Spleen (tissue), 7 donors: ENCODE results near the gene APOB.

Source experiments
- CTCF ChIP-seq, 11 experiments: fragments of 200-600 bp in 7 of 11; fragments of 450-650 bp in 4 of 11; sonication (generic) in 4 of 11; IDR thresholded peaks in 8 of 11; conservative IDR thresholded peaks in 3 of 11; 1 replicate in 7 of 11; 2 replicates in 4 of 11; pipeline versions ENCODE4 v1.4.0 to v1.8.0; 2016 to 2021; ENCODE audit warnings: antibody characterized with exemption in 11 of 11, inconsistent platforms in 4 of 11, mild to moderate bottlenecking in 1 of 11
- POLR2A ChIP-seq, 3 donors: fragments of 450-650 bp; IDR thresholded peaks; one replicate each; pipeline ENCODE4 v1.5.1; 2017; ENCODE audit warnings: antibody characterized with exemption in 3 of 3, mild to moderate bottlenecking in 1 of 3
- POLR2AphosphoS5 ChIP-seq, 3 donors: sonication (generic); formaldehyde crosslinking; IDR thresholded peaks; one replicate each; pipeline ENCODE4 v1.5.1; 2017; ENCODE audit warnings: antibody characterized with exemption in 3 of 3
- donor health status: DM: no; HTN: no; CAD: no; lungs with moderate emphysema.
- donor health status: DM: no; HTN: no; CAD: no.
- donor health status: DM: no; HTN: no; CAD: no.

GRCh38 chr2:20994130-20994529 is 49.7 kb downstream of the APOB start:
- TF ChIP-seq CTCF (IDR thresholded peaks at IDR 0.05 in 8 of 11, conservative IDR thresholded peaks at IDR 0.05 in 3 of 11) (no peak), POLR2AphosphoS5 (IDR thresholded peaks at IDR 0.05) (no peak), POLR2A (IDR thresholded peaks at IDR 0.05) (no peak)
